ENCODE measurements around the gene SLC39A7.
A peak's percentile ranks its signal among the peaks of the same experiment; 100 is the strongest.

SLC39A7 gene

GRCh38 chr6:33236852-33237251, 36.2 kb downstream of the SLC39A7 start:
- no peak for DNase-seq (ENCODE audit: low spot score)

GRCh38 chr6:33237741-33238140, 37.1 kb downstream of the SLC39A7 start:
- DNase-seq (ENCODE audit: low spot score) = no peak

GRCh38 chr6:33241968-33242367, 41.3 kb downstream of the SLC39A7 start:
- DNase-seq (ENCODE audit: low spot score) = no peak

- no peak for DNase-seq (ENCODE audit: low spot score)
Observed at GRCh38 chr6:33243476-33243875, 42.8 kb downstream of the SLC39A7 start.

GRCh38 chr6:33247977-33248642, 47.4 kb downstream of the SLC39A7 start:
- DNase-seq (ENCODE audit: low spot score) = peak; percentile 75

- DNase-seq (ENCODE audit: low spot score) = no peak
Observed at GRCh38 chr6:33248643-33248931, 47.9 kb downstream of the SLC39A7 start.

GRCh38 chr6:33248932-33249731, 48.5 kb downstream of the SLC39A7 start:
- DNase-seq (ENCODE audit: low spot score) = peak; percentile 91

- peak; percentile 45 for DNase-seq (ENCODE audit: low spot score)
Observed at GRCh38 chr6:33249732-33250630, 49.3 kb downstream of the SLC39A7 start.

- no peak for DNase-seq (ENCODE audit: low spot score)
Observed at GRCh38 chr6:33250731-33251130, 50.1 kb downstream of the SLC39A7 start.

- no peak for DNase-seq (ENCODE audit: low spot score)
Observed at GRCh38 chr6:33251395-33252012, 50.8 kb downstream of the SLC39A7 start.

GRCh38 chr6:33252759-33253158, 52.1 kb downstream of the SLC39A7 start:
- no peak for DNase-seq (ENCODE audit: low spot score)
